Fibroblast of lung (primary cell): ENCODE results near the gene MICOS13. TPM values are rescaled to one million over a fixed set of nuclear protein-coding genes. Genes with fewer than 3 reads are reported as not detected.

Experiments used
- DNase-seq, 2 donors: peaks; one replicate each; pipeline versions ENCODE4 v3.0.0 to v3.0.0-alpha.2; 2010; ENCODE audit warnings: low read depth in 2 of 2
- H2AFZ ChIP-seq: 2 replicates; pipeline ENCODE4 v1.5.1; 2012; ENCODE audit warnings: low read length, control low read depth, inconsistent platforms
- H3K27ac ChIP-seq: 2 replicates; pipeline ENCODE4 v1.5.1; 2011; ENCODE audit warnings: low read length, control low read depth; ENCODE audit not compliant: insufficient read depth
- H3K27me3 ChIP-seq: 2 replicates; pipeline ENCODE4 v1.5.1; 2011; ENCODE audit warnings: mild to moderate bottlenecking, low read length; ENCODE audit not compliant: control insufficient read depth, insufficient read depth
- H3K36me3 ChIP-seq: 2 replicates; pipeline ENCODE4 v1.5.1; 2011; ENCODE audit warnings: low read length; ENCODE audit not compliant: control insufficient read depth, insufficient read depth
- H3K4me1 ChIP-seq: 2 replicates; pipeline ENCODE4 v1.5.1; 2011; ENCODE audit warnings: low read length; ENCODE audit not compliant: control insufficient read depth, insufficient read depth; ENCODE audit errors: extremely low read depth
- H3K4me2 ChIP-seq: 2 replicates; pipeline ENCODE4 v1.5.1; 2011; ENCODE audit warnings: low read length, control low read depth; ENCODE audit not compliant: insufficient read depth; ENCODE audit errors: extremely low read depth
- H3K4me3 ChIP-seq, 4 experiments: fragments of 200-600 bp in 1 of 4; sonication (generic) in 1 of 4; replicated peaks in 1 of 4; 2 replicates each; pipeline ENCODE4 v1.5.1; 2011 to 2016; ENCODE audit warnings: low read length in 4 of 4, low read depth in 3 of 4, mild to moderate bottlenecking in 3 of 4, control low read depth in 2 of 4, inconsistent platforms in 1 of 4, mixed read lengths in 1 of 4; ENCODE audit not compliant: insufficient read depth in 1 of 4; ENCODE audit errors: control extremely low read depth in 1 of 4
- H3K79me2 ChIP-seq: 2 replicates; pipeline ENCODE4 v1.5.1; 2012; ENCODE audit warnings: mild to moderate bottlenecking, low read length, inconsistent platforms; ENCODE audit not compliant: control insufficient read depth, insufficient read depth
- H3K9ac ChIP-seq: 2 replicates; pipeline ENCODE4 v1.5.1; 2011; ENCODE audit warnings: mild to moderate bottlenecking, low read length, control low read depth; ENCODE audit not compliant: insufficient read depth
- H3K9me3 ChIP-seq: 2 replicates; pipeline ENCODE4 v1.5.1; 2012; ENCODE audit warnings: low read depth, low read length; ENCODE audit not compliant: control insufficient read depth, insufficient read depth
- H4K20me1 ChIP-seq: 2 replicates; pipeline ENCODE4 v1.5.1; 2011; ENCODE audit warnings: low read length; ENCODE audit not compliant: control insufficient read depth, insufficient read depth; ENCODE audit errors: extremely low read depth
- EZH2 ChIP-seq: IDR thresholded peaks from 2 replicates; pipeline ENCODE4 v1.5.1; 2012; ENCODE audit warnings: low read length, control low read depth, mild to moderate bottlenecking; ENCODE audit errors: missing control alignments
- polyA plus RNA-seq, 2 donors: library from polyadenylated mRNA; depleted of rRNA in 1 of 2; stranded (reverse) in 1 of 2; unstranded in 1 of 2; fragments of >200 nt; gene quantifications; 2 replicates each; pipeline ENCODE4 v1.2.1, GENCODE V29; 2011 to 2012; ENCODE audit warnings: missing spikeins in 1 of 2
- total RNA-seq: library from RNA; depleted of rRNA; stranded (reverse); fragments of >200 nt; gene quantifications from 2 replicates; pipeline ENCODE4 v1.2.1, GENCODE V29; 2014
- TF ChIP-seq, protein P1 (sequence below), 2 donors: IDR thresholded peaks in 1 of 2; conservative IDR thresholded peaks in 1 of 2; 1 replicate in 1 of 2; 2 replicates in 1 of 2; pipeline ENCODE4 v1.5.1; 2011 to 2012; ENCODE audit warnings: low read length in 2 of 2, control low read depth in 1 of 2, inconsistent platforms in 1 of 2, low read depth in 1 of 2, mild to moderate bottlenecking in 1 of 2

MICOS13 gene
- total and polyA plus RNA-seq, 2 donors (not counting 1 experiment from before 2014, with no cell fraction given) = 20.8 to 73.5 TPM

DNA sequence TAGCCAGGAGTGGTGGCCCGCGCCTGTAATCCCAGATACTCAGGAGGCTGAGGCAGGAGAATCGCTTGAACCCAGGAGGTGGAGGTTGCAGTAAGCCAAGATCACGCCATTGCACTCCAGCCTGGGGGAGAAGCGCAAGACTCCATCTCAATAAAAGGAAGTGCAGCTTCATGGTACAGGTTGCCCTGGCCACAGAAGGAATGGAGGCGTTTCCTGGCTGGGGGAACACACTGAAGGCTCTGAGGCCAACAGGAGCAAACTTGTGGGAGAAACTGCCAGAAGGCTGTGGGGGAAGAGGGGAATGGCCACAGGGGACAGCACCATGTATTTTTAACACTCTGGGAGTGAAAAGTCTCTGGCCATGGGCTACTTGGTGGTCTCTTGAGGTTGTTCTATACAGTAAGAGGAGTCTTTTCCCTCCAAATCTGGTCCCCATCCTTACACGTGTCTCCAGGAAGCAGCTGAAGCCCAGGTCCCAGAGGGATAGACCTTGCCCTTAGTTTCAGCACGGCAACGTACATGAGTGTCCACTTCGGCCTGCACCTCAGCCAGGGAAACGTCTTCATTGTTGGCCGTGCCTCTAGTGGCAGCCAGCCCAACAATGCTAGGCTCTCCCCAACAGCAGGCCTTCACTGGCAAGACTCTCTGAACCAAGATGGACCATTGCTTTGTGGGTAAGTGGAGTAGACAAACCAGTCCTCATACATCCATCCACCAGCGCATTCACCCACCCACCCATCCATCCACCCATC is 7.4 kb downstream of the MICOS13 start:
- Histone ChIP-seq H3K9ac (no peak overlapping the region), H3K27me3 (no peaks in the 10 kb centered on the region)
- TF ChIP-seq, protein P1, sequence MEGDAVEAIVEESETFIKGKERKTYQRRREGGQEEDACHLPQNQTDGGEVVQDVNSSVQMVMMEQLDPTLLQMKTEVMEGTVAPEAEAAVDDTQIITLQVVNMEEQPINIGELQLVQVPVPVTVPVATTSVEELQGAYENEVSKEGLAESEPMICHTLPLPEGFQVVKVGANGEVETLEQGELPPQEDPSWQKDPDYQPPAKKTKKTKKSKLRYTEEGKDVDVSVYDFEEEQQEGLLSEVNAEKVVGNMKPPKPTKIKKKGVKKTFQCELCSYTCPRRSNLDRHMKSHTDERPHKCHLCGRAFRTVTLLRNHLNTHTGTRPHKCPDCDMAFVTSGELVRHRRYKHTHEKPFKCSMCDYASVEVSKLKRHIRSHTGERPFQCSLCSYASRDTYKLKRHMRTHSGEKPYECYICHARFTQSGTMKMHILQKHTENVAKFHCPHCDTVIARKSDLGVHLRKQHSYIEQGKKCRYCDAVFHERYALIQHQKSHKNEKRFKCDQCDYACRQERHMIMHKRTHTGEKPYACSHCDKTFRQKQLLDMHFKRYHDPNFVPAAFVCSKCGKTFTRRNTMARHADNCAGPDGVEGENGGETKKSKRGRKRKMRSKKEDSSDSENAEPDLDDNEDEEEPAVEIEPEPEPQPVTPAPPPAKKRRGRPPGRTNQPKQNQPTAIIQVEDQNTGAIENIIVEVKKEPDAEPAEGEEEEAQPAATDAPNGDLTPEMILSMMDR (conservative IDR thresholded peaks at IDR 0.05 in 1 of 2, IDR thresholded peaks at IDR 0.05 in 1 of 2; ENCODE audit: low read depth in 1 of 2, low read length in 2 of 2) = no peak
- no peak for TF ChIP-seq EZH2

DNA sequence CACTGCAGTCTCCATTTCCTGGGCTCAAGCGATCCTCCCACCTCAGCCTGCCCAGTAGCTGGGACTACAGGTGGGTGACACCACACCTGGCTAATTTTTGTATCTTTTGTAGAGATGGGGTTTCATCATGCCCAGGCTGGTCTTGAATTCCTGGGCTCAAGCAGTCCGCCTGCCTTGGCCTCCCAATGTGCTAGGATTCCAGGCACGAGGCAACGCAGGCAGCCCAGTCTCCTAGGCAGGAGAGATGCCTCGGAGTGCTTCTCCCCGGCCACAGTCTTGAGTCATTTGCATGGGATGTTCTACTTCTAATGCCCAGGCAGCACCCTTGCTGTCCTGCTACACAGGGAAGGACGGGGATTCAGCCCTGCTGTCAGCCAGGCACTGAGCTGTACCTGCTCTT is 8.7 kb downstream of the MICOS13 start:
- Histone ChIP-seq H3K27me3 (no peaks in the 10 kb centered on the region), H3K4me3 (no peak overlapping the region), H3K4me2 (no peak overlapping the region), H4K20me1 (no peaks in the 10 kb centered on the region), H3K36me3 (peaks cover 26% of the 10 kb centered on the region), H3K9me3 (no peaks in the 10 kb centered on the region), H3K4me1 (no peaks in the 10 kb centered on the region), H3K9ac (no peak overlapping the region), H2AFZ (no peak overlapping the region), H3K79me2 (no peaks in the 10 kb centered on the region), H3K27ac (no peak overlapping the region)
- DNase-seq = no peak
- no peak for TF ChIP-seq EZH2
- TF ChIP-seq, protein P1 (conservative IDR thresholded peaks at IDR 0.05 in 1 of 2, IDR thresholded peaks at IDR 0.05 in 1 of 2; ENCODE audit: low read depth in 1 of 2, low read length in 2 of 2) = no peak

More for the DNA sequence above, 7.4 kb downstream of the MICOS13 start:
- H3K36me3 ChIP-seq = peaks cover 17% of the 10 kb centered on the region
- no peaks in the 10 kb centered on the region for H3K9me3 ChIP-seq
- H3K4me1 ChIP-seq = no peaks in the 10 kb centered on the region
- H3K4me3 ChIP-seq = no peak overlapping the region
- no peaks in the 10 kb centered on the region for H3K79me2 ChIP-seq
- H3K4me2 ChIP-seq = no peak overlapping the region
- no peak overlapping the region for H3K27ac ChIP-seq
- H2AFZ ChIP-seq = no peak overlapping the region
- DNase-seq = no peak
- no peaks in the 10 kb centered on the region for H4K20me1 ChIP-seq

DNA sequence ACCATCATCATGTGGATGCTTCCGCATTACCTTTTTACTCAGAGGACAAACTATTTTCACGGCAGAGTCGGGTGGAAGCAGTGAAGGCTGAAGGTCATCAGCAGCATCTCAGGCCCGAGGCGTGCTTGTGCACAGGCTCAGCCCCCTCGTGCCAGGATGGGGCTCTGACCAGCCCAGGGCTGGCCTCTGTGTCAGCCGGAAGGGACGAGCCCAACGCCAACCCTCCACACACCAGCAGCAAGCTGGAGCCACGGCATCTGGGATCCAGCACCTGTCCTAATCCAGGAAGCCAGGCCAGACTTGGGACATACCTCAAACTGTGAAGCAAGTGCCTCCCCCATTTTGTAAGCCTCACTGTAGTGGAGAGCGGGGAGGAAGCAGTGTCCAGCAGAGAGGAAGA is 11.1 kb downstream of the MICOS13 start:
- no peak overlapping the region for H3K27ac ChIP-seq
- no peaks in the 10 kb centered on the region for H4K20me1 ChIP-seq
- no peaks in the 10 kb centered on the region for H3K79me2 ChIP-seq
- H3K36me3 ChIP-seq = peaks cover 30% of the 10 kb centered on the region
- H3K4me3 ChIP-seq = no peak overlapping the region
- DNase-seq = no peak
- H3K9ac ChIP-seq = no peak overlapping the region
- no peak overlapping the region for H3K4me2 ChIP-seq
- H3K27me3 ChIP-seq = no peaks in the 10 kb centered on the region
- H3K4me1 ChIP-seq = peaks cover 3% of the 10 kb centered on the region
- H2AFZ ChIP-seq = no peak overlapping the region
- no peaks in the 10 kb centered on the region for H3K9me3 ChIP-seq
- TF ChIP-seq, protein P1 (conservative IDR thresholded peaks at IDR 0.05 in 1 of 2, IDR thresholded peaks at IDR 0.05 in 1 of 2; ENCODE audit: low read depth in 1 of 2, low read length in 2 of 2) = no peak
- TF ChIP-seq EZH2 = no peak
